Prostate gland (tissue), 2 donors: ENCODE results near the gene OR4C16.

Experiments
- POLR2A ChIP-seq: fragments of 450-650 bp; IDR thresholded peaks from one replicate; pipeline ENCODE4 v1.6.1; 2016; ENCODE audit warnings: antibody characterized with exemption, mild to moderate bottlenecking
- POLR2AphosphoS5 ChIP-seq: sonication (generic); formaldehyde crosslinking; IDR thresholded peaks from one replicate; pipeline ENCODE4 v1.6.1; 2017; ENCODE audit warnings: antibody characterized with exemption
- TF ChIP-seq, protein P1 (sequence below), 4 experiments: fragments of 200-600 bp in 2 of 4; fragments of 450-650 bp in 2 of 4; sonication (generic) in 2 of 4; IDR thresholded peaks; 1 replicate in 3 of 4; 2 replicates in 1 of 4; pipeline ENCODE4 v1.5.1; 2016 to 2019; ENCODE audit warnings: antibody characterized with exemption in 4 of 4, mild to moderate bottlenecking in 2 of 4, moderate library complexity in 2 of 4

- TF ChIP-seq, protein P1, sequence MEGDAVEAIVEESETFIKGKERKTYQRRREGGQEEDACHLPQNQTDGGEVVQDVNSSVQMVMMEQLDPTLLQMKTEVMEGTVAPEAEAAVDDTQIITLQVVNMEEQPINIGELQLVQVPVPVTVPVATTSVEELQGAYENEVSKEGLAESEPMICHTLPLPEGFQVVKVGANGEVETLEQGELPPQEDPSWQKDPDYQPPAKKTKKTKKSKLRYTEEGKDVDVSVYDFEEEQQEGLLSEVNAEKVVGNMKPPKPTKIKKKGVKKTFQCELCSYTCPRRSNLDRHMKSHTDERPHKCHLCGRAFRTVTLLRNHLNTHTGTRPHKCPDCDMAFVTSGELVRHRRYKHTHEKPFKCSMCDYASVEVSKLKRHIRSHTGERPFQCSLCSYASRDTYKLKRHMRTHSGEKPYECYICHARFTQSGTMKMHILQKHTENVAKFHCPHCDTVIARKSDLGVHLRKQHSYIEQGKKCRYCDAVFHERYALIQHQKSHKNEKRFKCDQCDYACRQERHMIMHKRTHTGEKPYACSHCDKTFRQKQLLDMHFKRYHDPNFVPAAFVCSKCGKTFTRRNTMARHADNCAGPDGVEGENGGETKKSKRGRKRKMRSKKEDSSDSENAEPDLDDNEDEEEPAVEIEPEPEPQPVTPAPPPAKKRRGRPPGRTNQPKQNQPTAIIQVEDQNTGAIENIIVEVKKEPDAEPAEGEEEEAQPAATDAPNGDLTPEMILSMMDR (IDR thresholded peaks at IDR 0.05), result no peak
- TF ChIP-seq POLR2A (no peak), POLR2AphosphoS5 (no peak)
Measured at GRCh38 chr11:55607545-55607944, 35.6 kb downstream of the OR4C16 start, which contains the start of gene OR4C11.
